GM12878 (cell line): ENCODE measurements around the gene MNT.

Source experiments
- ESRRA ChIP-seq: IDR thresholded peaks from 2 replicates; pipeline ENCODE4 v1.6.1; 2012; ENCODE audit warnings: mild to moderate bottlenecking, low read length, improper control_type of control experiment
- HCFC1 ChIP-seq: fragments of 150-350 bp; IDR thresholded peaks from 2 replicates; pipeline ENCODE4 v1.6.1; 2014; ENCODE audit warnings: low read length
- POLR2A ChIP-seq: IDR thresholded peaks from 2 replicates; pipeline ENCODE4 v1.6.1; 2011; ENCODE audit warnings: low read depth, mild to moderate bottlenecking, low read length

DNA sequence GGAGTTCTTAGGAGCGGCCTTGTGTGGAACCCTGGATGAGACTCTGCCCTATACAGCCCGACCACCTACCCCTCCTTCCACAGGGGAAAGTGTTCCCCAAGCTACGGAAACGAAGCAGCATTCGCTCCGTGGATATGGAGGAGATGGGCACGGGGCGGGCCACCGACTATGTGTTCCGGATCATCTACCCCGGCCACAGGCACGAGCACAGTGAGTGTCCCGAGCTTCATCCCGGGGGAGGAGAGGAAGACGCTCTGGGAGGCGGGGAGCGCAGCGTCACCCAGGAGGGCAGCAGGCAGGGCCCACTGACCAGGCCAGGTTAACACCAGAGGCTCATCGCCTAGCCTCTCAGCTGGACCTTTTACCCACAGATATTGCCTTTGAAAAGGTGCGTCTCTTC is 35.7 kb downstream of the MNT start:
- TF ChIP-seq HCFC1, result no peak
- TF ChIP-seq POLR2A, result no peak
- no peak for TF ChIP-seq ESRRA
